K562 (cell line): ENCODE data around the gene MRPS18B. TPM values are rescaled to one million over a fixed set of nuclear protein-coding genes. Genes with fewer than 3 reads are reported as not detected.
A peak's percentile ranks its signal among the peaks of the same experiment; 100 is the strongest.

Experiments
- CEBPG ChIP-seq, 3 experiments: fragments of 200-800 bp in 1 of 3; sonication (Bioruptor generic) in 1 of 3; sonication (generic) in 1 of 3; formaldehyde crosslinking in 1 of 3; IDR thresholded peaks in 2 of 3; conservative IDR thresholded peaks in 1 of 3; 2 replicates each; pipeline versions ENCODE4 v1.6.1 to v1.8.0; 2016 to 2022; ENCODE audit warnings: missing compliant biosample characterization in 2 of 3, missing genetic modification characterization in 2 of 3, mild to moderate bottlenecking in 1 of 3, missing genetic modification reagents in 1 of 3
- ELF2 ChIP-seq: fragments of 250-450 bp; sonication (Bioruptor Pico); IDR thresholded peaks from 2 replicates; pipeline ENCODE4 v1.5.0; 2021; ENCODE audit warnings: mild to moderate bottlenecking
- EP400 ChIP-seq: fragments of 450-650 bp; IDR thresholded peaks from 2 replicates; pipeline ENCODE4 v1.6.1; 2017; ENCODE audit warnings: antibody characterized with exemption, mild to moderate bottlenecking, moderate library complexity
- ESRRB ChIP-seq: fragments of 250-450 bp; sonication (Bioruptor Pico); IDR thresholded peaks from 2 replicates; pipeline ENCODE4 v1.5.0; 2020; ENCODE audit warnings: mild to moderate bottlenecking, moderate library complexity, borderline replicate concordance
- GABPB2 ChIP-seq: fragments of 250-450 bp; sonication (Bioruptor Pico); conservative IDR thresholded peaks from 2 replicates; pipeline ENCODE4 v1.5.1; 2021; ENCODE audit warnings: mild to moderate bottlenecking
- HDAC6 ChIP-seq: IDR thresholded peaks from 2 replicates; pipeline ENCODE4 v1.6.1; 2012; ENCODE audit warnings: low read depth, mild to moderate bottlenecking, control low read depth, inconsistent platforms, low read length, moderate library complexity
- MBD2 ChIP-seq: sonication (generic); IDR thresholded peaks from 2 replicates; pipeline ENCODE4 v1.6.1; 2016; ENCODE audit warnings: low read depth, borderline replicate concordance
- SAP30 ChIP-seq: fragments of 200-600 bp; sonication (generic); IDR thresholded peaks from 2 replicates; pipeline ENCODE4 v1.6.1; 2012; ENCODE audit warnings: borderline replicate concordance, low read depth, mild to moderate bottlenecking, moderate library complexity, low read length, control low read depth, inconsistent platforms; ENCODE audit not compliant: insufficient read depth, poor library complexity, severe bottlenecking
- SLC30A9 ChIP-seq: fragments of 250-450 bp; sonication (Bioruptor Pico); IDR thresholded peaks from 2 replicates; pipeline ENCODE4 v1.8.0; 2022; ENCODE audit warnings: mild to moderate bottlenecking, moderate library complexity
- SMARCA5 ChIP-seq: fragments of 450-650 bp; IDR thresholded peaks from 2 replicates; pipeline ENCODE4 v1.6.1; 2016
- ZNF134 ChIP-seq: fragments of 250-450 bp; sonication (Bioruptor Pico); conservative IDR thresholded peaks from 2 replicates; pipeline ENCODE4 v1.4.0; 2020
- ZNF764 ChIP-seq: fragments of 250-450 bp; sonication (Bioruptor Pico); IDR thresholded peaks from 2 replicates; pipeline ENCODE4 v1.4.0; 2020; ENCODE audit warnings: low read depth, mild to moderate bottlenecking, moderate library complexity
- polyA plus RNA-seq, 8 experiments: library from polyadenylated mRNA; depleted of rRNA in 4 of 8; stranded (reverse) in 5 of 8; unstranded in 3 of 8; fragments of >200 nt; fragmentation: Nextera tagmentation in 2 of 8; fragmentation: Illumina TruSeq in 1 of 8; extraction: Ambion mirVana in 2 of 8; extraction: Trizol in 1 of 8; gene quantifications; 2 replicates each; pipeline versions ENCODE4 v1.2.1 to v1.2.3, GENCODE V29; 2011 to 2014; ENCODE audit warnings: inconsistent platforms in 1 of 8, missing spikeins in 1 of 8
- total RNA-seq, 7 experiments: library from RNA; depleted of rRNA in 6 of 7; stranded (reverse); fragments of >200 nt in 6 of 7; fragmentation: Illumina TruSeq in 2 of 7; extraction: Trizol in 2 of 7; gene quantifications; 2 replicates each; pipeline versions ENCODE4 v1.2.1 to v1.2.3, GENCODE V29; 2011 to 2021; ENCODE audit warnings: low replicate concordance in 1 of 7
- TF ChIP-seq, protein P1 (sequence below): sonication (generic); formaldehyde crosslinking; IDR thresholded peaks from 2 replicates; pipeline ENCODE4 v1.8.0; 2022; ENCODE audit warnings: missing genetic modification reagents, mild to moderate bottlenecking, borderline replicate concordance
- TF ChIP-seq, protein P2 (sequence below): fragments of 250-450 bp; sonication (Bioruptor Pico); IDR thresholded peaks from 2 replicates; pipeline ENCODE4 v1.4.0; 2020; ENCODE audit warnings: mild to moderate bottlenecking, moderate library complexity
- TF ChIP-seq, protein P3 (sequence below): sonication (generic); formaldehyde crosslinking; IDR thresholded peaks from 2 replicates; pipeline ENCODE4 v1.8.1; 2023; ENCODE audit warnings: missing genetic modification reagents, mild to moderate bottlenecking, borderline replicate concordance

Gene MRPS18B
- total and polyA plus RNA-seq, 9 of the 15 experiments (the other 6 are each of a cell fraction or from before 2014, with no cell fraction given) = 132 to 383 (median 178) TPM

GRCh38 chr6:30615958-30616810 lies 1.5 kb upstream of the MRPS18B start (continued):
- TF ChIP-seq HDAC6 (no peak), ZNF134 (CRISPR knock-in tag) (no peak), SAP30 (no peak), ZNF764 (CRISPR knock-in tag) (no peak), EP400 (no peak), SLC30A9 (no peak), ESRRB (CRISPR knock-in tag) (0 out of 2 replicates have a peak, but pooled peaks have one; percentile 48), ELF2 (CRISPR knock-in tag) (peak; percentile 5; the same call in 1 of the 2 replicates), SMARCA5 (no peak), GABPB2 (CRISPR knock-in tag) (no peak; the same call in 1 of the 2 replicates), CEBPG (CRISPR knock-in tag; IDR thresholded peaks at IDR 0.05) (no peak), CEBPG (tag; conservative IDR thresholded peaks at IDR 0.05 in 1 of 2, IDR thresholded peaks at IDR 0.05 in 1 of 2) (no peak), MBD2 (no peak)
- TF ChIP-seq, protein P1, sequence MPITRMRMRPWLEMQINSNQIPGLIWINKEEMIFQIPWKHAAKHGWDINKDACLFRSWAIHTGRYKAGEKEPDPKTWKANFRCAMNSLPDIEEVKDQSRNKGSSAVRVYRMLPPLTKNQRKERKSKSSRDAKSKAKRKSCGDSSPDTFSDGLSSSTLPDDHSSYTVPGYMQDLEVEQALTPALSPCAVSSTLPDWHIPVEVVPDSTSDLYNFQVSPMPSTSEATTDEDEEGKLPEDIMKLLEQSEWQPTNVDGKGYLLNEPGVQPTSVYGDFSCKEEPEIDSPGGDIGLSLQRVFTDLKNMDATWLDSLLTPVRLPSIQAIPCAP (CRISPR knock-in tag) = no peak
- TF ChIP-seq, protein P2, sequence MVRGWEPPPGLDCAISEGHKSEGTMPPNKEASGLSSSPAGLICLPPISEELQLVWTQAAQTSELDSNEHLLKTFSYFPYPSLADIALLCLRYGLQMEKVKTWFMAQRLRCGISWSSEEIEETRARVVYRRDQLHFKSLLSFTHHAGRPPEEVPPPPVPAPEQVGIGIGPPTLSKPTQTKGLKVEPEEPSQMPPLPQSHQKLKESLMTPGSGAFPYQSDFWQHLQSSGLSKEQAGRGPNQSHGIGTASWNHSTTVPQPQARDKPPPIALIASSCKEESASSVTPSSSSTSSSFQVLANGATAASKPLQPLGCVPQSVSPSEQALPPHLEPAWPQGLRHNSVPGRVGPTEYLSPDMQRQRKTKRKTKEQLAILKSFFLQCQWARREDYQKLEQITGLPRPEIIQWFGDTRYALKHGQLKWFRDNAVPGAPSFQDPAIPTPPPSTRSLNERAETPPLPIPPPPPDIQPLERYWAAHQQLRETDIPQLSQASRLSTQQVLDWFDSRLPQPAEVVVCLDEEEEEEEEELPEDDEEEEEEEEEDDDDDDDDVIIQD (CRISPR knock-in tag) = no peak
- TF ChIP-seq, protein P3, sequence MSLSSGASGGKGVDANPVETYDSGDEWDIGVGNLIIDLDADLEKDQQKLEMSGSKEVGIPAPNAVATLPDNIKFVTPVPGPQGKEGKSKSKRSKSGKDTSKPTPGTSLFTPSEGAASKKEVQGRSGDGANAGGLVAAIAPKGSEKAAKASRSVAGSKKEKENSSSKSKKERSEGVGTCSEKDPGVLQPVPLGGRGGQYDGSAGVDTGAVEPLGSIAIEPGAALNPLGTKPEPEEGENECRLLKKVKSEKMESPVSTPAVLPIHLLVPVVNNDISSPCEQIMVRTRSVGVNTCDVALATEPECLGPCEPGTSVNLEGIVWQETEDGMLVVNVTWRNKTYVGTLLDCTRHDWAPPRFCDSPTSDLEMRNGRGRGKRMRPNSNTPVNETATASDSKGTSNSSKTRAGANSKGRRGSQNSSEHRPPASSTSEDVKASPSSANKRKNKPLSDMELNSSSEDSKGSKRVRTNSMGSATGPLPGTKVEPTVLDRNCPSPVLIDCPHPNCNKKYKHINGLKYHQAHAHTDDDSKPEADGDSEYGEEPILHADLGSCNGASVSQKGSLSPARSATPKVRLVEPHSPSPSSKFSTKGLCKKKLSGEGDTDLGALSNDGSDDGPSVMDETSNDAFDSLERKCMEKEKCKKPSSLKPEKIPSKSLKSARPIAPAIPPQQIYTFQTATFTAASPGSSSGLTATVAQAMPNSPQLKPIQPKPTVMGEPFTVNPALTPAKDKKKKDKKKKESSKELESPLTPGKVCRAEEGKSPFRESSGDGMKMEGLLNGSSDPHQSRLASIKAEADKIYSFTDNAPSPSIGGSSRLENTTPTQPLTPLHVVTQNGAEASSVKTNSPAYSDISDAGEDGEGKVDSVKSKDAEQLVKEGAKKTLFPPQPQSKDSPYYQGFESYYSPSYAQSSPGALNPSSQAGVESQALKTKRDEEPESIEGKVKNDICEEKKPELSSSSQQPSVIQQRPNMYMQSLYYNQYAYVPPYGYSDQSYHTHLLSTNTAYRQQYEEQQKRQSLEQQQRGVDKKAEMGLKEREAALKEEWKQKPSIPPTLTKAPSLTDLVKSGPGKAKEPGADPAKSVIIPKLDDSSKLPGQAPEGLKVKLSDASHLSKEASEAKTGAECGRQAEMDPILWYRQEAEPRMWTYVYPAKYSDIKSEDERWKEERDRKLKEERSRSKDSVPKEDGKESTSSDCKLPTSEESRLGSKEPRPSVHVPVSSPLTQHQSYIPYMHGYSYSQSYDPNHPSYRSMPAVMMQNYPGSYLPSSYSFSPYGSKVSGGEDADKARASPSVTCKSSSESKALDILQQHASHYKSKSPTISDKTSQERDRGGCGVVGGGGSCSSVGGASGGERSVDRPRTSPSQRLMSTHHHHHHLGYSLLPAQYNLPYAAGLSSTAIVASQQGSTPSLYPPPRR = no peak
